Suppressor macrophage (primary cell): ENCODE measurements around the gene TSPAN8.
"Not testable (repeated sequence)": the region's sequence is repeated elsewhere in the genome, so short reads cannot be mapped to it uniquely, and the experiment has no call there.

Source experiments
- DNase-seq, 4 experiments: peaks; one replicate each; pipeline ENCODE4 v3.0.0-alpha.2; 2020 to 2022

Gene TSPAN8

DNA sequence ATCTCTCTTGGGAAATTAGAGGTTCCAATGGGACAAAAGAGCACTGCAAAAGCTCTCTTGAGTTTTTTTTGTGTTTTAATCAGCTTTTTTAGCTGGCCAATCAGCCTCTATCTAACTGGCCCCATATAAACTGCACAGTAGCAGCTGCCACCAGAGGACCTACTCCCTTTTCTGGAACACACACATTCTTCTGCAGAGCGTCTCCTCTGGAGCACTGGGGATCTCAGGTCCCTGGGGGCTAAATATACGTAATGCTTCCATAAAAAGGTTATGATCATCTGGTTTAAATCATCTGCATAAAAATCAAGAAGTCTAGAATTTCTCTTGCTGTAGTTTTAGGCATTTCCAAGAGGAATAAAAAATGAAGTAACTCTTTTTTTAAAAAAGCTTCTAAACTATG, 32.3 kb downstream of the TSPAN8 start:
- no peak for DNase-seq

DNA sequence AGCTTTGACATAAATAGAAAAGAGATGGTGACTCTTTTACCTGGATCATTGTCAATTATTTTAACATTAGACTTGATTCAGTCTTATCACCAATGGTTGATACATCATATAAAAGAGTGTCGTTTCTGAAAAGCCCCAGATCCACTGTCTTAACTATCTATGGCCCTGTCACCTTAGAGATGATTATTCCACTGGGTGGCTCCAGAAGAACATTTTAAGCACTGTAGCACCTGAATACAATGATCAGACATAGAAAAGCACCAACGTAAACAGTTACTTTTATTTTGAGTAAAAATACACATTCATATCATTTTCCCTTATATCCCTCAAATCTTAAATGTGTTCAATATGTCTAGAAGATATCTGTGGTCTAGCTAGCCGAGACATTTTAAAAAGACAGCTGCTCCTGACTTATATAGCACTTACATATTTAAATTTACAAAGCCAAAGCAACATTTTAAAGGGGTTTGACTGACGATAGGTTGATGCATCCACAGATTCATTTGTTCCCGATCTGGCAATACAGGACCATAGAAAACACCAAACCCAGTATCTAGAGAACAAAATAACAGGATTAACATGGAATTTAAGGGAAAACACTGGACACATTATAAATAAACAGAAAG, 32.9 kb downstream of the TSPAN8 start:
- no peak for DNase-seq

- not testable (repeated sequence) for DNase-seq
Measured at GRCh38 chr12:71113148-71113547, 44.7 kb downstream of the TSPAN8 start.

GRCh38 chr12:71109834-71110233, 48.0 kb downstream of the TSPAN8 start:
- DNase-seq: no peak

- DNase-seq: no peak
Measured at GRCh38 chr12:71108355-71108754, 49.4 kb downstream of the TSPAN8 start.

DNA sequence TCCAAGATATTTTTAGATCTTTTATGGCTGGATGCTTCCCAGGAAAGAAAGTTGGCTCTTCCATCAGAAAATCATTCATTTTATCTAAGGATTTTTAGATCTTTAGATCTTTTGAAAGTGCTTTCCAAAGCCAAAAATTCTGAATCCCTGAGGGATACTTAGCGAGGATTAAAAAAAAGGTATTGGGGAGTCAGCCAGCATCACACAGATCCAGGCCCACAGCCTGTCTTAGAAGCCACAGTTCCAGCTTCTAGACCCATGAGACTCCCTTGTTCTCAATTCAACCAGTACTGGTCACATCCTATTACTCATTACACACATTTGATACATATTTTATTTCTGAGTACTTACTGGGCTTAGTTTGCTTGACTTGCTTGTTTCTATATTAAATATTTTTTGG, 49.9 kb downstream of the TSPAN8 start:
- DNase-seq: no peak

DNA sequence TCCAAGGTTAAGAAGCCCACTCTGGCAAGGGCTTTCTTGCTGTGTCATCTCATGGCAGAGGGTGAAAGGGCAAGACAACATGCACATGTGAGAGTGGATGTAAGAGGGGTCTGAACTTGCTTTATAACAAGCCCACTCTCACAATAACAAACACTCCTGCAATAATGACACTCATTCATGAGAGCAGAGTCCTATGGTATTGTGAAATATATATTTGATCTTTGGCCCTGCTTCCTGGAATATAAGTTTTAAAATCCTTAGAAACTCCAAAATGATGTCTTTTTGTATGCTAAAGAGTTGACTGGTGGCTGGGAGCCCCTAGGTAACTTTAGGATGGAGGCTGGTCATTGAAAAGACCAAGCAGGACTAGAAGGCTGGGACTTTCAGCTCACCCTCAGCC, 51.8 kb downstream of the TSPAN8 start:
- no peak for DNase-seq

DNA sequence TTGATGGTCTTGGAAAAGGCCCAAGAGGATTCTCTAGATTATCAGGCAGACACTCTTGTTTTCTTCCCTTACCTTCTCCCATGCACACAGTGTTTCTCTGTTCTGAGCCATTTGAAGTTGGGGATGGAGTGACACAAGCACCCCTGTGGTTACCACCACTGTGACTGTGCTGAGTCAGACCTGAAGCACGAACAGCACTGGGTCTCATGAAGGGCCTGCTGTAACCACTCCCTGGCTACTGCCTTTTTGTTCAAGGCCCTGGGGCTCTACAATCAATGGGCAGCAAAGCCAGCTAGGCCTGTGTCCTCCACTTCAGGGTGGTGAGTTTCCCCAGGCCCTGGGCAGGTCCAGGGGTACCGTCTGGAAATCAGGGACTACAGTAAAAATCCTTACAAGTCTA, 65.5 kb downstream of the TSPAN8 start:
- no peak for DNase-seq

DNA sequence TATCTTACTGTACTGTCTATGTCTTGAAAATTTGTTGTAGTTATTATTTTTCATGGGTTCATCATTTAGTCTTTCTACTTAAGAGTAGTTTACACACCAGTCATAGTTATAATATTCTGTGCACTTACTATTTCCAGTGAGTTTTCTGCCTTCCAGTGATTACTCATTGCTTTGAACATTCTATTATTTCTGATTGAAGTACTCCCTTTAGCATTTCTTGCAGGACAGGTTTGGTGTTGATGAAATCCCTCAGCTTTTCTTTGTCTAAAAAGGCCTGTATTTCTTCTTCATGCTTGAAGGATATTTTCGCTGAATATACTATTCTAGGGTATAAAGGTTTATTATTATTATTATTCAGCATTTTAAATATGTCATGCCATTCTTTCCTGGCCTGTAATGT, 66.8 kb downstream of the TSPAN8 start:
- DNase-seq: no peak

DNA sequence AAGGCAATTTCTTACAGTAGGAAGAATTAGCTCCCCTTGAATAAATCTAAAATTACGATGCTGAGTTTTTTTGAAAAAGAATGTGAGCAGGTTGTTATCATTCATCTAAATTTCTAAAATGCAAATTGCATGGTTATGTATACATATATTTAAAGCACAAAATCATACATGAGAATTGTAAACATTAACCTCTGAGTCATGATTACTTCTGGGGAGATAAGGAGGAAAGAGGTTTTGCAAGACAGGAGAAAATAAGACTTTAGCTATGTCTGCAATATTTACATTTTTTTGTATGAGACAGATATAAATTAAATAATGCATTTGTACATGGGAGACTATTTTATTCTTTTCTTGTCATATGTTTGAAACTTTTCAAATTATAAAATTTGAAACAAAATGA, 72.2 kb downstream of the TSPAN8 start:
- no peak for DNase-seq

DNA sequence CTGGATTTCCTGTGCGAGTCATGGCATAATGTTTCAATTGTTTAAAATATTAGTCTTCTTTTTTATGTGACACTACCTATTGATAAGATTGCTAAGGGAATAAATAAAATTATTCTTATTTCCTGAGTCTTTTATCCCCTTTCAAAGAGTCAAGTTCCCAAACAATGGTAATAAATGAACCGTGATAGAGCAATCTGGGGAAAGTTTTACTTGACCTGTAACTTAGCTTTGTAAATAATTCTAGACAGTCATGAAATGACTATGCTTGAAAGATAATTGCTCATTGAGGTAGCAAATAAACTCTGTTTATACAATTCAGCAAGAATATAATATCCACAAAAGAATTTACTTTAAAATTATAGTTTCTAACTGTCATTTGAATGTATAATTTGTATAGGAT, 82.1 kb downstream of the TSPAN8 start:
- no peak for DNase-seq
